ENCODE measurements around the gene DUS4L.

DUS4L gene

GRCh38 chr7:107580716-107581383 lies 17.1 kb downstream of the DUS4L start:
- DNase-seq: no peak

GRCh38 chr7:107581387-107582013 lies 17.7 kb downstream of the DUS4L start:
- DNase-seq: no peak

GRCh38 chr7:107582875-107583274 lies 19.1 kb downstream of the DUS4L start:
- no peak for DNase-seq

GRCh38 chr7:107584716-107585115 lies 20.9 kb downstream of the DUS4L start:
- no peak for DNase-seq

GRCh38 chr7:107588529-107589130 lies 24.9 kb downstream of the DUS4L start:
- no peak for DNase-seq

GRCh38 chr7:107591421-107591820 lies 27.6 kb downstream of the DUS4L start:
- no peak for DNase-seq

- DNase-seq: no peak
These were observed 28.7 kb downstream of the DUS4L start for GRCh38 chr7:107592361-107593024.

GRCh38 chr7:107593025-107593410 lies 29.2 kb downstream of the DUS4L start:
- DNase-seq: no peak

GRCh38 chr7:107594961-107595737 lies 31.4 kb downstream of the DUS4L start:
- DNase-seq: no peak

- DNase-seq: no peak
These were observed 33.3 kb downstream of the DUS4L start for GRCh38 chr7:107596881-107597581.

GRCh38 chr7:107597582-107597916 lies 33.8 kb downstream of the DUS4L start:
- DNase-seq: no peak

- no peak for DNase-seq
These were observed 34.2 kb downstream of the DUS4L start for GRCh38 chr7:107597953-107598352.

GRCh38 chr7:107599262-107599661 lies 35.5 kb downstream of the DUS4L start:
- DNase-seq: no peak

- no peak for DNase-seq
These were observed 37.0 kb downstream of the DUS4L start for GRCh38 chr7:107600816-107601215.

GRCh38 chr7:107605218-107605815 lies 41.5 kb downstream of the DUS4L start:
- no peak for DNase-seq

GRCh38 chr7:107606303-107606702 lies 42.5 kb downstream of the DUS4L start:
- no peak for DNase-seq

- DNase-seq: no peak
These were observed 46.1 kb downstream of the DUS4L start for GRCh38 chr7:107609811-107610261.

GRCh38 chr7:107610323-107610722 lies 46.6 kb downstream of the DUS4L start:
- DNase-seq: no peak

GRCh38 chr7:107613439-107613838 lies 49.7 kb downstream of the DUS4L start:
- no peak for DNase-seq

- DNase-seq: no peak
These were observed 50.2 kb downstream of the DUS4L start for GRCh38 chr7:107613948-107614347.

GRCh38 chr7:107614425-107614824 lies 50.7 kb downstream of the DUS4L start:
- no peak for DNase-seq

All from NCI-H146 (cell line).